Measurements from ENCODE around the gene PKD1L1. TPM values are rescaled to one million over a fixed set of nuclear protein-coding genes. Genes with fewer than 3 reads are reported as not detected.

Gene PKD1L1
- total RNA-seq, 1 experiment from 2014 or later = 0.07 TPM

DNA sequence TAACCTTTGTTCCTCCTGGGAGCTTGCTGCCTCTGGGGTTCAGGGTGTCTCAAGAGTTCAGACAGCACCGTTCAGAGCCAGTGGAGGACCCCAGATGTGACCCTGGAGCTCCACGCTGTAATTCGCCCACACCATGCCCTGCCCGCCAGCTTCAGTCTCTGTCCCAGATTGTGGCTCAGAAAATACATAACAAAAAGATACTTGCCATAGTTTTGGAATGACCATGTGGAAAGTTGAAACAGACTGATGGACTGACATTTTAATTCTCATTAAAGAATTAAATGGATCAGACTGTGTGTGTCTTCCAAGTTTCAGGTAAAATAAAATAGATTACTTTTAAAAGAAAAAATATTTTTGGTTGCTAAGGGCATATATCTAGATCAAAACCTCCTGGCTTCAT lies 191.6 kb downstream of the PKD1L1 start:
- DNase-seq (ENCODE audit: low spot score) = no peak
- H3K9me3 Mint-ChIP-seq = peaks cover 17% of the 10 kb centered on the region
- no peak for ATAC-seq
- H3K36me3 Mint-ChIP-seq = no peaks in the 10 kb centered on the region
- TF ChIP-seq, protein P1, sequence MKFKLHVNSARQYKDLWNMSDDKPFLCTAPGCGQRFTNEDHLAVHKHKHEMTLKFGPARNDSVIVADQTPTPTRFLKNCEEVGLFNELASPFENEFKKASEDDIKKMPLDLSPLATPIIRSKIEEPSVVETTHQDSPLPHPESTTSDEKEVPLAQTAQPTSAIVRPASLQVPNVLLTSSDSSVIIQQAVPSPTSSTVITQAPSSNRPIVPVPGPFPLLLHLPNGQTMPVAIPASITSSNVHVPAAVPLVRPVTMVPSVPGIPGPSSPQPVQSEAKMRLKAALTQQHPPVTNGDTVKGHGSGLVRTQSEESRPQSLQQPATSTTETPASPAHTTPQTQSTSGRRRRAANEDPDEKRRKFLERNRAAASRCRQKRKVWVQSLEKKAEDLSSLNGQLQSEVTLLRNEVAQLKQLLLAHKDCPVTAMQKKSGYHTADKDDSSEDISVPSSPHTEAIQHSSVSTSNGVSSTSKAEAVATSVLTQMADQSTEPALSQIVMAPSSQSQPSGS (CRISPR knock-in tag; IDR thresholded peaks at IDR 0.05; ENCODE audit: borderline replicate concordance, low read depth) = no peak
- no peak for TF ChIP-seq ZNF138 (CRISPR knock-in tag; conservative IDR thresholded peaks at IDR 0.05)
- TF ChIP-seq ZNF232 (CRISPR knock-in tag; IDR thresholded peaks at IDR 0.05) = no peak
- TF ChIP-seq, protein P2, sequence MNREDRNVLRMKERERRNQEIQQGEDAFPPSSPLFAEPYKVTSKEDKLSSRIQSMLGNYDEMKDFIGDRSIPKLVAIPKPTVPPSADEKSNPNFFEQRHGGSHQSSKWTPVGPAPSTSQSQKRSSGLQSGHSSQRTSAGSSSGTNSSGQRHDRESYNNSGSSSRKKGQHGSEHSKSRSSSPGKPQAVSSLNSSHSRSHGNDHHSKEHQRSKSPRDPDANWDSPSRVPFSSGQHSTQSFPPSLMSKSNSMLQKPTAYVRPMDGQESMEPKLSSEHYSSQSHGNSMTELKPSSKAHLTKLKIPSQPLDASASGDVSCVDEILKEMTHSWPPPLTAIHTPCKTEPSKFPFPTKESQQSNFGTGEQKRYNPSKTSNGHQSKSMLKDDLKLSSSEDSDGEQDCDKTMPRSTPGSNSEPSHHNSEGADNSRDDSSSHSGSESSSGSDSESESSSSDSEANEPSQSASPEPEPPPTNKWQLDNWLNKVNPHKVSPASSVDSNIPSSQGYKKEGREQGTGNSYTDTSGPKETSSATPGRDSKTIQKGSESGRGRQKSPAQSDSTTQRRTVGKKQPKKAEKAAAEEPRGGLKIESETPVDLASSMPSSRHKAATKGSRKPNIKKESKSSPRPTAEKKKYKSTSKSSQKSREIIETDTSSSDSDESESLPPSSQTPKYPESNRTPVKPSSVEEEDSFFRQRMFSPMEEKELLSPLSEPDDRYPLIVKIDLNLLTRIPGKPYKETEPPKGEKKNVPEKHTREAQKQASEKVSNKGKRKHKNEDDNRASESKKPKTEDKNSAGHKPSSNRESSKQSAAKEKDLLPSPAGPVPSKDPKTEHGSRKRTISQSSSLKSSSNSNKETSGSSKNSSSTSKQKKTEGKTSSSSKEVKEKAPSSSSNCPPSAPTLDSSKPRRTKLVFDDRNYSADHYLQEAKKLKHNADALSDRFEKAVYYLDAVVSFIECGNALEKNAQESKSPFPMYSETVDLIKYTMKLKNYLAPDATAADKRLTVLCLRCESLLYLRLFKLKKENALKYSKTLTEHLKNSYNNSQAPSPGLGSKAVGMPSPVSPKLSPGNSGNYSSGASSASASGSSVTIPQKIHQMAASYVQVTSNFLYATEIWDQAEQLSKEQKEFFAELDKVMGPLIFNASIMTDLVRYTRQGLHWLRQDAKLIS (CRISPR knock-in tag; IDR thresholded peaks at IDR 0.05; ENCODE audit: borderline replicate concordance) = no peak
- TF ChIP-seq, protein P3, sequence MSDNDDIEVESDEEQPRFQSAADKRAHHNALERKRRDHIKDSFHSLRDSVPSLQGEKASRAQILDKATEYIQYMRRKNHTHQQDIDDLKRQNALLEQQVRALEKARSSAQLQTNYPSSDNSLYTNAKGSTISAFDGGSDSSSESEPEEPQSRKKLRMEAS (CRISPR knock-in tag; IDR thresholded peaks at IDR 0.05) = no peak
- TF ChIP-seq FOXP1 (CRISPR knock-in tag; IDR thresholded peaks at IDR 0.05; ENCODE audit: borderline replicate concordance) = no peak
- no peak for TF ChIP-seq NR3C1 (CRISPR knock-in tag; conservative IDR thresholded peaks at IDR 0.05; ENCODE audit: low read depth)
- no peak for TF ChIP-seq SP1 (CRISPR knock-in tag; conservative IDR thresholded peaks at IDR 0.05)
- no peak overlapping the region for H3K4me3 Mint-ChIP-seq
- ChIA-PET CTCF (no interaction called here), POLR2A (interaction anchor here (0.6 kb wide), 1 partner anchor 164 kb away, joined by 6 read pairs; no protein-coding TSS in a partner anchor)
- no peak overlapping the region for H3K27ac Mint-ChIP-seq
- no peaks in the 10 kb centered on the region for H3K27me3 Mint-ChIP-seq (ENCODE audit: low read depth)
- H3K4me1 Mint-ChIP-seq = peaks cover 4% of the 10 kb centered on the region; the same call in 1 of the 2 replicates

DNA sequence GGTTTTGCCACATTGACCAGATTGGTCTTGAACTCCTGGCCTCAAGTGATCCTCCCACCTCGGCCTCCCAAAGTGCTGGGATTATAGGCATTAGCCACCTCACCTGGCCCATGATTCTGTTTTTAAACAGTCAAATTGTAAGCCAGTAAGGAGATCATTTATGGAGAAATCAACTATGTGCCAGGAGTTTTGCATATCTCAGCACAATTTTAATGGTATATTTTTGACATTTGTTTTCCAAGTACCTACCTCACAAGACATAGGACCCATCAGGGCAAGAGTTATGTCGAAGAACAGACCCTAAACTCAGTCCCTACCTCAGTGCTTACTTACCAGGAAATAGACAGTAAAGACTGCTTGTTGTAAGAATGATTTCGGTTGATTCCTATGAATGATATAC lies 193.0 kb downstream of the PKD1L1 start:
- ChIA-PET POLR2A (no interaction called here), CTCF (interaction anchor here (0.9 kb wide), 1 partner anchor 64 kb away, joined by 3 read pairs; no protein-coding TSS in a partner anchor)
- Mint-ChIP-seq H3K27me3 (ENCODE audit: low read depth) (no peaks in the 10 kb centered on the region), H3K4me3 (no peak overlapping the region), H3K4me1 (peaks cover 4% of the 10 kb centered on the region; the same call in 1 of the 2 replicates), H3K36me3 (peaks cover 4% of the 10 kb centered on the region; the same call in 1 of the 2 replicates), H3K27ac (no peak overlapping the region), H3K9me3 (peaks cover 26% of the 10 kb centered on the region)
- no peak for DNase-seq (ENCODE audit: low spot score)
- no peak for TF ChIP-seq SOX15 (CRISPR knock-in tag; IDR thresholded peaks at IDR 0.05)
- TF ChIP-seq CBFB (CRISPR knock-in tag; IDR thresholded peaks at IDR 0.05; ENCODE audit: low read depth) = no peak
- TF ChIP-seq ZNF416 (CRISPR knock-in tag; IDR thresholded peaks at IDR 0.05) = no peak
- no peak for TF ChIP-seq ESRRA (CRISPR knock-in tag; IDR thresholded peaks at IDR 0.05; ENCODE audit: borderline replicate concordance)
- no peak for TF ChIP-seq RELA (CRISPR knock-in tag; IDR thresholded peaks at IDR 0.05; ENCODE audit: borderline replicate concordance)
- TF ChIP-seq ZNF671 (CRISPR knock-in tag; IDR thresholded peaks at IDR 0.05) = no peak
- TF ChIP-seq, protein P4, sequence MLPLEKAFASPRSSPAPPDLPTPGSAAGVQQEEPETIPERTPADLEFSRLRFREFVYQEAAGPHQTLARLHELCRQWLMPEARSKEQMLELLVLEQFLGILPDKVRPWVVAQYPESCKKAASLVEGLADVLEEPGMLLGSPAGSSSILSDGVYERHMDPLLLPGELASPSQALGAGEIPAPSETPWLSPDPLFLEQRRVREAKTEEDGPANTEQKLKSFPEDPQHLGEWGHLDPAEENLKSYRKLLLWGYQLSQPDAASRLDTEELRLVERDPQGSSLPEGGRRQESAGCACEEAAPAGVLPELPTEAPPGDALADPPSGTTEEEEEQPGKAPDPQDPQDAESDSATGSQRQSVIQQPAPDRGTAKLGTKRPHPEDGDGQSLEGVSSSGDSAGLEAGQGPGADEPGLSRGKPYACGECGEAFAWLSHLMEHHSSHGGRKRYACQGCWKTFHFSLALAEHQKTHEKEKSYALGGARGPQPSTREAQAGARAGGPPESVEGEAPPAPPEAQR (CRISPR knock-in tag; IDR thresholded peaks at IDR 0.05) = no peak
- TF ChIP-seq, protein P5, sequence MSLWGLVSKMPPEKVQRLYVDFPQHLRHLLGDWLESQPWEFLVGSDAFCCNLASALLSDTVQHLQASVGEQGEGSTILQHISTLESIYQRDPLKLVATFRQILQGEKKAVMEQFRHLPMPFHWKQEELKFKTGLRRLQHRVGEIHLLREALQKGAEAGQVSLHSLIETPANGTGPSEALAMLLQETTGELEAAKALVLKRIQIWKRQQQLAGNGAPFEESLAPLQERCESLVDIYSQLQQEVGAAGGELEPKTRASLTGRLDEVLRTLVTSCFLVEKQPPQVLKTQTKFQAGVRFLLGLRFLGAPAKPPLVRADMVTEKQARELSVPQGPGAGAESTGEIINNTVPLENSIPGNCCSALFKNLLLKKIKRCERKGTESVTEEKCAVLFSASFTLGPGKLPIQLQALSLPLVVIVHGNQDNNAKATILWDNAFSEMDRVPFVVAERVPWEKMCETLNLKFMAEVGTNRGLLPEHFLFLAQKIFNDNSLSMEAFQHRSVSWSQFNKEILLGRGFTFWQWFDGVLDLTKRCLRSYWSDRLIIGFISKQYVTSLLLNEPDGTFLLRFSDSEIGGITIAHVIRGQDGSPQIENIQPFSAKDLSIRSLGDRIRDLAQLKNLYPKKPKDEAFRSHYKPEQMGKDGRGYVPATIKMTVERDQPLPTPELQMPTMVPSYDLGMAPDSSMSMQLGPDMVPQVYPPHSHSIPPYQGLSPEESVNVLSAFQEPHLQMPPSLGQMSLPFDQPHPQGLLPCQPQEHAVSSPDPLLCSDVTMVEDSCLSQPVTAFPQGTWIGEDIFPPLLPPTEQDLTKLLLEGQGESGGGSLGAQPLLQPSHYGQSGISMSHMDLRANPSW (CRISPR knock-in tag; conservative IDR thresholded peaks at IDR 0.05; ENCODE audit: low read depth) = no peak
- TF ChIP-seq SMAD4 (CRISPR knock-in tag; IDR thresholded peaks at IDR 0.05) = no peak
- TF ChIP-seq, protein P6, sequence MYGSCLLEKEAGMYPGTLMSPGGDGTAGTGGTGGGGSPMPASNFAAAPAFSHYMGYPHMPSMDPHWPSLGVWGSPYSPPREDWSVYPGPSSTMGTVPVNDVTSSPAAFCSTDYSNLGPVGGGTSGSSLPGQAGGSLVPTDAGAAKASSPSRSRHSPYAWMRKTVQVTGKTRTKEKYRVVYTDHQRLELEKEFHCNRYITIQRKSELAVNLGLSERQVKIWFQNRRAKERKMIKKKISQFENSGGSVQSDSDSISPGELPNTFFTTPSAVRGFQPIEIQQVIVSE (CRISPR knock-in tag; IDR thresholded peaks at IDR 0.05; ENCODE audit: borderline replicate concordance) = no peak
- TF ChIP-seq NFYB (CRISPR knock-in tag; conservative IDR thresholded peaks at IDR 0.05; ENCODE audit: low read depth) = no peak
- no peak for TF ChIP-seq ATF1 (CRISPR knock-in tag; IDR thresholded peaks at IDR 0.05)
- no peak for ATAC-seq
